Skeletal muscle tissue (tissue), 4 donors: Measurements from ENCODE around the gene MARCHF10. TPM values are rescaled to one million over a fixed set of nuclear protein-coding genes. Genes with fewer than 3 reads are reported as not detected.

ENCODE experiments used
- H3K27ac ChIP-seq: one replicate; pipeline ENCODE4 v1.7.0; 2013; ENCODE audit warnings: mild to moderate bottlenecking, low read depth, low read length, inconsistent platforms
- H3K27me3 ChIP-seq, 3 donors: one replicate each; pipeline ENCODE4 v1.7.0; 2013; ENCODE audit warnings: low read length in 3 of 3; ENCODE audit not compliant: control insufficient read depth in 3 of 3, insufficient read depth in 3 of 3
- H3K36me3 ChIP-seq, 3 donors: one replicate each; pipeline ENCODE4 v1.7.0; 2013; ENCODE audit warnings: low read length in 3 of 3; ENCODE audit not compliant: control insufficient read depth in 3 of 3, insufficient read depth in 3 of 3
- H3K4me1 ChIP-seq, 3 donors: one replicate each; pipeline ENCODE4 v1.7.0; 2013; ENCODE audit warnings: low read length in 3 of 3, mild to moderate bottlenecking in 3 of 3; ENCODE audit not compliant: control insufficient read depth in 3 of 3, insufficient read depth in 3 of 3
- H3K4me3 ChIP-seq, 3 donors: one replicate each; pipeline ENCODE4 v1.7.0; 2013; ENCODE audit warnings: low read length in 3 of 3
- H3K9ac ChIP-seq, 3 donors: one replicate each; pipeline ENCODE4 v1.7.0; 2013; ENCODE audit warnings: low read length in 3 of 3, mild to moderate bottlenecking in 3 of 3, moderate library complexity in 2 of 3, low read depth in 1 of 3
- H3K9me3 ChIP-seq, 3 donors: one replicate each; pipeline ENCODE4 v1.7.0; 2013; ENCODE audit warnings: low read length in 3 of 3; ENCODE audit not compliant: control insufficient read depth in 3 of 3
- total RNA-seq: library from RNA; depleted of rRNA; stranded (reverse); fragments of >200 nt; gene quantifications from one replicate; pipeline ENCODE4 v1.2.3, GENCODE V29; 2014
- donor health status: Osteomylitis.

The MARCHF10 gene
- total RNA-seq, 1 donor from 2014 or later: not detected

DNA sequence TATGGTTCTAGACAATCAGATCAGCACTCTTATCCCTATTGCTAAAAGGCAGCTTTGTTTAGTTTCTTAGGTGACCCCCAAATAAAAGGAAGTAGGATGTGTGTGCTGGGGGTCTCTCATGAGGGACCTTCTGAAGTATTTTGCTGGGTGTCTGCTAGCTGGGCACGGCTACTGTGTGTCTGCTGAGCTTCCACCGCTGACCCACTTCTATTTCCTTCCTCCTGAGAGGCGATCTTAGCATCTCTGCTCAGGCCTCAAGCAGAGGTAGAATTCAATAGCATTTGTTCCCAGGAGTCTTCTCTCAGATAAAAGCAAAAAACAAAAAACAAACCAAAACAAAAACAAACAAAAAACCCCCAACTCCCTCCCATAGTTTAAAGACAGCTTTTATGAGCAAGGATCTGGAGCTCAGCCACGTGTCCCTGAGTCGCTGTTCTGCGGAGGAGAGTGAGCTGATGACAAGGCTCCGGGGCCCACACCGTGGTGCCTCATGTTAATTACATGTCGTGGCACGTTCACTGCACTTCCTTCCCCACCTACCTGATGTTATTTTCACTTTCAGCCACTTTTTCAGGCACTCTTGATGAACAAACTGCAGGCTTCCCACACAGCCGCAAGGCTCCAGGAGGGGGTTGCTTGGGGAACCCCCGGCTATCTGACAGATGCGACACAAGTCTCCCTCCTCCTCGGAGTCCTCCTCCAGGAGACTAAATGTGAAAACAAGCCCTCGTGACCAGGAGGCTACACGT is 83.5 kb downstream of the MARCHF10 start:
- Histone ChIP-seq H3K4me1 (peaks cover 0 to 2% (median 0%) of the 10 kb centered on the region in 3 donors), H3K27me3 (peaks cover 3 to 19% (median 5%) of the 10 kb centered on the region in 3 donors), H3K9ac (no peak overlapping the region), H3K4me3 (no peak overlapping the region), H3K9me3 (no peaks in the 10 kb centered on the region), H3K27ac (no peak overlapping the region), H3K36me3 (no peaks in the 10 kb centered on the region)

DNA sequence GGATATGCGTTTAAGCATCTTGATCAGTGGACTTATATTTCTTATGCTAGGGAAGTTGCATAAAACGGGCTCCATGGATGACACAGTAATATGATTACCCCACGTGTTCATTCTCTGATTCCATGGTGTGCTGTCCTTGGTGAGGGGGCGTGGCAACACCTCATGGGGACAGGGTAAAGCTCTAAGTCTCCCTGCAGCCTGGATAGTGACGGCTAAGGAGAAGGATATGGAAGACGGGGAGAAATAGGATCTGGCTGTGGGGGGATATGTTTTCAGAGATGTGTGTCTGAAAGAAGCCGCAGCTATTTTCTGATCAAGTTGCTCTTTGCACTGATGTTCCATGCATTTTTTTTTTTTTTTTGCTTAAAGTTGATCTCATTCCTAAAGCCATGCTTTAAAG is 84.3 kb downstream of the MARCHF10 start:
- Histone ChIP-seq H3K4me3 (no peak overlapping the region), H3K4me1 (peaks cover 0 to 2% (median 0%) of the 10 kb centered on the region in 3 donors), H3K27me3 (peaks cover 3 to 19% (median 5%) of the 10 kb centered on the region in 3 donors), H3K9ac (no peak overlapping the region), H3K27ac (no peak overlapping the region), H3K36me3 (no peaks in the 10 kb centered on the region), H3K9me3 (no peaks in the 10 kb centered on the region)

DNA sequence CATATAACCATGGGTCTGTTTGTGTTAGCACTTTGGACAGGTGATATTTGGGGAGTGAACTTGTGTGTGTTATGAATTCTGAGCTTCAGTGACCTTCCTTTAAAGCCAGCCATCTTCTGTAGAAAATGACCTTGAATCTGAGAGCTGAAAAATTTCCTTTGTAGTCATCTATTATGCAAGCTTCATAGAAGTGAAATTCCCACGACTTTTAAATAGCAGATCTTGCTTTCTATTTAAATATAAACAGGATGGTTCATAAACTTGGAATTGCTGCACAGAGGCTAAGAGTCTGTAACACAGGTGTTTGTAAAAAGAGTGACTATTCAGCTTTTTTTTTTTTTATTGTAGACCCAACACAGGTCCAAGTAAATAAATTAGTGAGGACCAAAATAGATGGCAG is 85.5 kb downstream of the MARCHF10 start:
- H3K9ac ChIP-seq: no peak overlapping the region
- no peak overlapping the region for H3K27ac ChIP-seq
- no peaks in the 10 kb centered on the region for H3K36me3 ChIP-seq
- H3K27me3 ChIP-seq: peaks cover 3 to 16% (median 5%) of the 10 kb centered on the region in 3 donors
- no peak overlapping the region for H3K4me3 ChIP-seq
- H3K4me1 ChIP-seq: peaks cover 0 to 2% (median 0%) of the 10 kb centered on the region in 3 donors
- H3K9me3 ChIP-seq: no peaks in the 10 kb centered on the region

DNA sequence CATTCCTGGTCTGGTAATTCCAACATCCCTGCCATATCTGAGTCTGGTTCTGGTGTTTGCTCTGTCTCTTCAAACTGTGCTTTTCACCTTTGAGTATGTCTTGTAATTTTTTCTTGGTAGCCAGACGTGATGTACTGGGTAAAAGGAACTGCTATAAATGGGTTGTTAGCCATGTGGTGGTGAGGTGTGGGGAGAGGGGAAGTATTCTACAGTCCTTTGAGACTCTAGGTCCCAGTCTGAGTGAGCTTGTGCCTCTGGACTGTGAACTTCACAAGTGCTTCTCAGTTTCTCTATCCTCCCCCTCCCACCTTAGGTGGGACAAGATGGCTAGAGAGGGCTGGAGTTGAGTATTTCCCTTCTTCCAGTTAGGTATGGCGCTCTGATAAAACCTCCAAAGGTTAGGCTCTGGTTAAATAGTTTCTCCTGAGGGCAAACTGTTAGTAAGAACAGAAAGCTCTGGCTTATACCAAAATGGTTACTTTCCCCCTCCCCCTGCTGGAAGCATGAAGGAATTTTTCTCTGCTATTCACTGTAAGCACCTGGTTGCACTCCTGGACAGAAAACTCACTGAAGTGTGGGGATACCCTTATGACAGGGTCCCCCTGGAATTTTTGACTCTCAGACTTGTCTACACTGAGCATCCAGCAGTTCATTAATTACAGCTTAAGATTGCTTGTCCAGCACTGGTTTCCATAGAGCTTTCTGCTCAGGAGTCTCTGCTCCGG is 87.8 kb downstream of the MARCHF10 start:
- Histone ChIP-seq H3K4me1 (peaks cover 0 to 2% (median 0%) of the 10 kb centered on the region in 3 donors), H3K9me3 (no peaks in the 10 kb centered on the region), H3K27me3 (peaks cover 0 to 9% (median 0%) of the 10 kb centered on the region in 3 donors), H3K9ac (no peak overlapping the region), H3K27ac (no peak overlapping the region), H3K36me3 (no peaks in the 10 kb centered on the region), H3K4me3 (no peak overlapping the region)

DNA sequence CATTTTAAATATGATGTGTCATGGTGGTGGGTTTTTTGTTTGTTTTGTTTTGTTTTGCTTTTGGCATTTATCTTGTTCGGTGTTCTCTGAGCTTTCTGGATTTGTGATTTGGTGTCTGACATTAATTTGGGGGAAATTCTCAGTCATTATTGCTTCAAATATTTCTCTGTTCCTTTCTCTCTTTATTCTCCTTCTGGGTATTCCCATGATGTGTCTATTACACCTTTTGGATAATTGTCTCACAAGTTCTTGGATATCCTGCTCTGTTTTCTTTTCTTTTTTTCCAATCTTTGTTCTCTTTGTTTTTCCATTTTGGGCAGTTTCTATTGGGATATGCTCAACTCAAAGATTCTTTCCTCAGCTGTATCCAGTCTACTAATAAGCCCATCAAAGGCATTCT is 88.5 kb downstream of the MARCHF10 start:
- no peak overlapping the region for H3K27ac ChIP-seq
- H3K36me3 ChIP-seq: no peaks in the 10 kb centered on the region
- no peak overlapping the region for H3K4me3 ChIP-seq
- no peak overlapping the region for H3K9ac ChIP-seq
- H3K9me3 ChIP-seq: no peaks in the 10 kb centered on the region
- peaks cover 0 to 2% (median 0%) of the 10 kb centered on the region in 3 donors for H3K4me1 ChIP-seq
- peaks cover 0 to 2% (median 0%) of the 10 kb centered on the region in 3 donors for H3K27me3 ChIP-seq

DNA sequence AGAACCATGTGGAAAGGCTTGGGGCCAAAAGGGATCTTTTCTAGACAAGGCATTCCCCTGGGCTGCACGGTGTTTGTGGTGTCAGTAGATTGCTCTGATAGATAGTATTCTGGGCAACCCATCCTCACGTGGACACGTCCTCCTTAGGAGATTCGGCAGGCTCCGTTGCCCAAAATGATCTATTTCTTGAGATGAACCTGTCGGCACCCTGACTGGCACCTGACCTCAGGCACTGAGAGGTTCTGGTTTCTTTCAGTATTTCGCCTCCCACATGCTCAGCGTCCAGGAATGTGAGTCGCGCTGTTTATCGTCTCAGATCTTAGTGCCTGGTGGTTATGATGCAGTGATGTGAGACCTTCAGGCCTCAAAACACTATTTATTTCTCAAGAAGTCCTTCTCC is 89.7 kb downstream of the MARCHF10 start:
- Histone ChIP-seq H3K27me3 (no peaks in the 10 kb centered on the region), H3K9ac (no peak overlapping the region), H3K4me1 (no peaks in the 10 kb centered on the region), H3K4me3 (no peak overlapping the region), H3K9me3 (no peaks in the 10 kb centered on the region), H3K36me3 (no peaks in the 10 kb centered on the region), H3K27ac (no peak overlapping the region)

DNA sequence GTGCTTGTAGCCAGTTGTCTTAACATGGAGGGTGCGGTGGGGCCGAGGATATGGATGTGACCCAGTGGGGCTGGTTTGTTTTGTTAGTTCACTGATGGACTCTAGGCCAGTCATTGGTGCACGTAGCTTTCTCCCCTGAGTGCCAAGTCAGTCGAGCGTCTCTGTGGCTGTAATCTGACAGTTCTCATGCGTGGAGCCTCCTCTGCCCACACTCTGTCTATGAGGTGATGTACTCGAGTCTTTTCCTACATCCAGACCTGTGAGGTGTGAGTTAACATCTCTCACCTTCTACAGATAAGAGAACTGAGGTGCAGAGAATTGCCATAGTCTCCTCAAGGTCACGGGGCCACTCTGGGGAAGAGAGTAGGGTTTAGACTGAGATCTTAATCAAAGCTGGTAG is 90.2 kb downstream of the MARCHF10 start:
- no peak overlapping the region for H3K9ac ChIP-seq
- no peaks in the 10 kb centered on the region for H3K27me3 ChIP-seq
- no peaks in the 10 kb centered on the region for H3K36me3 ChIP-seq
- no peak overlapping the region for H3K4me3 ChIP-seq
- no peaks in the 10 kb centered on the region for H3K9me3 ChIP-seq
- H3K4me1 ChIP-seq: no peaks in the 10 kb centered on the region
- no peak overlapping the region for H3K27ac ChIP-seq

DNA sequence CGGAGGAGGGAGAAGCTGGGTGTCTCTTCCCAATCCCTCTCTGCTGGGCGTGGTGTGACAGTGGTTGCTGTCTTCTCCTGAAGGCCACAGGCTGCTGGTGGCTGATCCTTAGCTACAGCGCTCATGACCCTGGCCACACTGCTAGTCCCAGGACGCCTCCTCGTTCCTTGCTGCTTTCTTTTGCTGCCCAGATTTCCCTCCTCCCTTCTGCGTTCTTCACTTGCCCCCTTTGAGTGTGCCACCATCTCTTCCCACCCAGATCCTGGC is 90.6 kb downstream of the MARCHF10 start:
- Histone ChIP-seq H3K36me3 (no peaks in the 10 kb centered on the region), H3K9me3 (no peaks in the 10 kb centered on the region), H3K27ac (no peak overlapping the region), H3K9ac (no peak overlapping the region), H3K4me3 (no peak overlapping the region), H3K27me3 (no peaks in the 10 kb centered on the region), H3K4me1 (no peaks in the 10 kb centered on the region)

DNA sequence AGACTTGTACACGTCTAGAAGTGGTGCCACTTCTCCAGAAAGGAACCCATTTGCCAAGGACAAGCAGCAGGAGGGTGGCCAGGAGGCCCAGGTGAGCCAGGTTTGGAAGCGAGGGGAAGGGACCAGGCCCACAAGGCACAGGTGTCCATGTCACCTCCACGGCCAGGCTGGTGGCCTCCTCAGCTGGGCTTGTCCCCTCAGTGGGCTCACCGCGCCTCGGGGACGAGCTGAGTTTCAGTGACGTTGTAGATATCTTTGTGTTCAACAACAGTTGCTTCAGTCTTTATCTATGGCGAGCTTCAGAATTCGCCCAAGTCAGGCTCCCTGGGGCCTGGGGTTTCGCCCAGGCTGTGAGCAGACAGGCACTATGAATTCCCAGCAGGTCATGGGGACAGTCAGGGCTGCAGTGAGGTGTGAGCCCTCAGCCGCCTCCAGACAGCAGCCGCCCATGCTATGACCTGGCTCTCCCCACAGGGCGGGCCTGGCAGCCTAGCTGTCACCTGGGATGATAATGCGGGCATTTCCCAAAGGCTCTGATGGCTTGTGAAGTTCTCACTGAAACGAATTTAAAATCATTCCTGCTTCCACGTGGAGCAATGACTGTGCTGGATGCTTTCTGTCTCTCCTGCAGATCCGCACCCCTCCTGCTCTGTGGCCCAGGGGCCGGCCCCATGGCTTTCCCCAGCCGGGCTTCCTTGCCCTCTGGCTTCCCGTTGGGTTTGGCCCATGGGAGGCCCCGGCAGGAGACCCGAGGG is 91.1 kb downstream of the MARCHF10 start:
- H3K4me1 ChIP-seq: no peaks in the 10 kb centered on the region
- no peaks in the 10 kb centered on the region for H3K36me3 ChIP-seq
- H3K4me3 ChIP-seq: no peak overlapping the region
- H3K27me3 ChIP-seq: no peaks in the 10 kb centered on the region
- no peak overlapping the region for H3K27ac ChIP-seq
- H3K9ac ChIP-seq: no peak overlapping the region
- H3K9me3 ChIP-seq: no peaks in the 10 kb centered on the region

DNA sequence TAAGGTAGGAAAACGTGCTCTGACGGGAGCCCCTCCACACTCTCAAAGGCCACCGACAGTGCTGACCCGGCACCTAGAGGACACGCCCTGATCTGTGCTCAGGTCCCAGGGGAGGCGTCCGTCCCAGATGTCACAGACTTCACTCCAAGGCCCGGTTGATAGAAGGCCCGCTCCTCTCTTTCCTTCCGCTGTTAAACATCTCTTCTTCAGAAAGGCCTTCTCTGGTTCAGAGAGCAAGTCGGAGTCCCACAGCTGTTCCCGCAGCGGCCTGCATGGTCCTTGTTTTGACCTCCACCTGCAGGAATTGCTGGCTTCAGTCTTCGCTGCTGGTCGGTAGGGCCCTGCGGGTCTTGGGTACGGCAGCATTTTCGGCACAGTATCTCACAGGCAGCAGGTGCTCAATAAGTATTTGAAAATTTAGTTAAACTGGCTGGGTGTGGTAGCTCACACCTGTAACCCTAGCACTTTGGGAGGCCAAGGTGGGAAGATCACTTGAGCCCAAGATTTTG is 92.2 kb downstream of the MARCHF10 start:
- Histone ChIP-seq H3K9me3 (no peaks in the 10 kb centered on the region), H3K36me3 (no peaks in the 10 kb centered on the region), H3K27me3 (no peaks in the 10 kb centered on the region), H3K27ac (no peak overlapping the region), H3K4me1 (no peaks in the 10 kb centered on the region), H3K4me3 (no peak overlapping the region), H3K9ac (no peak overlapping the region)
